Measurements from ENCODE around the gene NFIB. TPM values are rescaled to one million over a fixed set of nuclear protein-coding genes. Genes with fewer than 3 reads are reported as not detected.

NFIB gene
- total RNA-seq, 1 donor from 2014 or later: 116 TPM

- DNase-seq (ENCODE audit: low spot score): no peak
Measured at GRCh38 chr9:14107495-14107894, 206.4 kb downstream of the NFIB start.

GRCh38 chr9:14106699-14107098 is 207.2 kb downstream of the NFIB start:
- DNase-seq (ENCODE audit: low spot score): no peak

DNA sequence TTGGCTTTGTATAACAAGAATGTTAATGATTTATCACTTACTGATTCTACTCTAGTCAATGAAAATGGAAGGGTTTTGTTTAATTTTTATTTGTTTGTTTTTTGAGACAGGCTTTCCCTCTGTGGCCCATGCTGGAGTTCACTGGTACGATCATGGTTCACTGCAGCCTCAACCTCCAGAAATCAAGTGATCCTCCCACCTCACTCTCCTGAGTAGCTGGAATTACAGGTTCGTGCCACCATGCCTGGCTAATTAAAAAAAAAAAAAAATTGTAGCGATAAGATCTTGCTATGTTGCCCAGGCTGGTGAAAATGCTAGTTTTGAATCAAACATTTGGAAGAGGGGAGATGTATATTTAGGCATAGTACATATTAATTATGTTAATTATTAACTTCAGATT is 209.4 kb downstream of the NFIB start:
- DNase-seq (ENCODE audit: low spot score): no peak

- no peak for DNase-seq (ENCODE audit: low spot score)
Measured at GRCh38 chr9:14103115-14103514, 210.8 kb downstream of the NFIB start.

- no peak for DNase-seq (ENCODE audit: low spot score)
Measured at GRCh38 chr9:14099737-14100136, 214.2 kb downstream of the NFIB start.

DNA sequence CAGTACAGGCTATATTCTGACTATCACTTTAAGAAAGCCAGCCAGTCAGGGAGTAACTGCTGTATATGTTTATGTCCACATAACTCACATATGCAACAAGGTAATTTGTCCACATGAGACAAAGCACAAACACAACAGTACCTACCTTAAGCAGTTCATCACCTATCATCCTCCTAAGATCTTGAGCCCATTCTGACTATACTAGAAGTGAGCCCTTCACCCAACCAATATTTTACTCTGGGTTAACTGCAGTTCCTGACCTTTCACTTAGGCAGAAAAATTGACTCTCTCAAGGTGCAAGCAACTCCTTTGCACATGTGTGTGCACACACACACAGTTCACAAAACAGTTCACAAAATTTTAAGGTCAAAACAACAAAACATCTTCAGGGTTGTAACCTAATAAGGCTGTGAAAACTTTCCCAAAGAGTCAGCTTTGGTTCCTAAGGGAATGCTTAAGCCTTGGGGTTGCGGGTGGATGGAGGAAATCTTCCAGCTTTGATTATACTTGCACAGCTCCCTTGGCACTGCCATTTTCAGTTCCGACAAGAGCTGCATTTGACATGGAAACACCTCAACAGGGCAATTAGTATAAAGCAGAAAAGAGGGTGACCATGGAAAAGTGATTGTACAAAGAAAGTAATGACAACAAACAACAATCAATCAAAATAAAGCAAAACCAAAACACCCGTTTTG is 215.3 kb downstream of the NFIB start:
- DNase-seq (ENCODE audit: low spot score): no peak

DNA sequence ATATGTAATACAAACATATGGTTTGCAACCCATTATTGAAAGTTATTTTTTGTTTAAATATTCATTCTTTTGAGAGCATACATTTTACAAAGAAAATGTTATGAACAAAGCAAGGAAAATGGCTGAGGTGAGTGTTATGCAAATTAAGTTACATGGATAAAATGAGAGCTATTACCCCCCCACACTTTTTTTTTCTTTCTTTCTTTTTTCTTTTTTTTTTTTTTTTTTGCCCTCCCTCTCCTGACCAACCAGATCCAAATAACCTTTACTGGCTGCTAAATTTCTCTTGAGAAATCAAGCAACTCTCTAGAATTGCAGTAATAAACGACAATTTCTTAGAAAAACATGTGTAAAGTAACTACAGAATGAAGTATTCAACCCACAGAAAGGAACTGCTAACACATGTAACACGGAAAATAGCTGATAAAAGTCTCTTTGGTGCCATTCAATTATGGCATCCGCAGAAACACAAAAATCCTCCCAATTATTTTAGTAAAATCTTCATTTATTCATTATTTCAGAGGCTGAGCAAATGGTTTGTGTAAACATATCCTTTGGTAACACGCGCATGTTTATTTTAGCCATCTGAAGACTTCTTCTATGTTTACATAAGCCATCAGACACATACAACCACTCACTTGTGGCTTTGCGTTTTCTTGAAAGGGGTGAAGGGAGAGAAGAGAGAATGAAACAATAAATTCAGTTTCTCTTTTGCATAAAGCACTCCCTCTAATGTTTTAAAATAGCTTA is 216.1 kb downstream of the NFIB start:
- no peak for DNase-seq (ENCODE audit: low spot score)

GRCh38 chr9:14097215-14097614 is 216.7 kb downstream of the NFIB start:
- DNase-seq (ENCODE audit: low spot score): no peak

GRCh38 chr9:14096258-14096922 is 217.6 kb downstream of the NFIB start:
- peak; percentile 40 for DNase-seq (ENCODE audit: low spot score)

DNA sequence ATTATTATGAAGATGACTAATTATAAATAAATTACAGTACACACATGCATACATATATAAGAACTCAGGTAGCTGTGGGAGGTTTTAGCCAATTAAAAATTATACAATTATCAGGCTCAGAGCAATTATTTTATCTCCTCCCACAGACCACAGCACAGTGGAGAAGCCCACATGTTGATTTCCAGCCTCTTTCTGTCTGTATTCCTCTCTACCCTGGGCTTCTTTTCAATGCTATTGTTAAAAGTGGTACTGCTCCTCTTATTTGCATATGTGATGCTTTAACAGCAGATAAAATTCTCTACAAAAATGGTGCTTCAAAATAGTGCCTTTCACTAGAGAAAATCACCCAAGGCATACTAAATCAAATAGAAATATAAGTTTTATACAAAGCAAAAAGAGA is 218.7 kb downstream of the NFIB start:
- no peak for DNase-seq (ENCODE audit: low spot score)

DNA sequence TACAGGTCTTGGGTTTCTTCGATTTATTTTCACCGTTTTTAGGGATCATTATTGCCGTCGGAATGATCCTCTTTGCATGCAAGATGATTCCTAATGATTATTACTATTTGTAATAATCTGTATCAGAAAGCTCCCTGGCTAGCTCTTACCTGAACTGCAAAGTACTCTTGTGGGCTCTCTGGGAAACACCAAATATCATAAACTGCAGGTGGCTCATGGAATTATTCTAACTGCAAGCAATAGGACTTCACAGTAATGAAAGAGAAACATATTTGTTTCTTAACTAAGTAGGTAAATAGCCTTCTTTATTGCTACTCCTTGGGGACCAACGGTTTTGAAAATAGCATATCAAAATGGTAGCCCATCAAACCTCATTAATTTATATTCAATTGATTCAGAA is 219.4 kb downstream of the NFIB start:
- DNase-seq (ENCODE audit: low spot score): no peak

DNA sequence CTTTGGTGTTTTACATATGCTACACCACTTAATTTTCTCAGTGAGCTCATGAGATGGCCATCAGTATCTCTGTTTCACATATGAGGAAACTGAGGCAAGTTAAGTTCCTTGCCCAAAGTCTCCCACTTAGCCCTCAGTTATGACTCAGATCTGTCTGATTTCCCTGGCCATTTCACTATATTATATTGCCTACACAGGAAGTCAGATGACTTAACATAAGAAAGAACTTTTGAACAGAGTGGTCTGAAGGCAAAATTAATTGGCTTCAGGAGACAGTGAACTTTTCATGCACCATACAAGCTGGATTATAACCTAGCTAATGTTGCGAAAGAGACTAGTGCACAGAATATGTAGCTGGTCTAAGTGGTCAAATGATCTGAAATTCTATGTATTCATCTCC is 221.6 kb downstream of the NFIB start:
- no peak for DNase-seq (ENCODE audit: low spot score)

DNA sequence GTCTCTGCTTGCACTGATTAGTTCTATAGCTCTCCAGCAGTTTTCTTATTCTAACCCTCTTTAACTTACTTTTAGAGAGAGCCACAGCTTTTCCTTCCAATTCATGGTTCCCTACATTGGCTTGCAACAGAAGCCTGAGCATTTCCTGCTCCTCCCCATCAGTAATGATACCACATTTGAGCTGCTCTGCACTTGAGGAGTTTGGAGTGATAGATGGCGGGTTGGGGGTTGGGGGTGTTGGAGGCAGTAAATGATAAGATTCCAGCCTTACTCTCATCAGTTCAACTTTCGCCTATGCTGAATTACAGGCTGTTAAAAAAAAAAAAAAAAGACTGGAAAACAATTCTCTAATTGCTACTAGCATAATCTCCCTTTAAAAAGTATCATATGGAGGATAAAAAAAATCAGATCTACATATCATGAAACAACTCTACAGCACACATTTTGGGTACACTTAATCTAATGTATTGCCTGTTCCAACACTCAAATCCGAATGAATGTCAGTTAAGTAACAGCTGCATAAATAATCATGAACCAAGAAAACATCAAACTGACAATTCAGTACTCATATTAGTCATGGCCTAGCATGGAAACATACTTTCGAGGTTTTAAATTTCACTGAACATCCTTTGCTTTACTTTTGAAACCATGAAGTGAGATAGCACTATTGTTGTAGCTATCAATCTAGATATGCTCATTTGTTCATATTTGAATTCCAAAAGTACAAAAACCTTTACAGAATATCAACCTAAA is 224.7 kb downstream of the NFIB start:
- no peak for DNase-seq (ENCODE audit: low spot score)

- no peak for DNase-seq (ENCODE audit: low spot score)
Measured at GRCh38 chr9:14087576-14087975, 226.4 kb downstream of the NFIB start.

GRCh38 chr9:14086495-14086894 is 227.4 kb downstream of the NFIB start:
- DNase-seq (ENCODE audit: low spot score): no peak

- DNase-seq (ENCODE audit: low spot score): no peak
Measured at GRCh38 chr9:14085810-14086209, 228.1 kb downstream of the NFIB start.

GRCh38 chr9:14084867-14085266 is 229.1 kb downstream of the NFIB start:
- no peak for DNase-seq (ENCODE audit: low spot score)

DNA sequence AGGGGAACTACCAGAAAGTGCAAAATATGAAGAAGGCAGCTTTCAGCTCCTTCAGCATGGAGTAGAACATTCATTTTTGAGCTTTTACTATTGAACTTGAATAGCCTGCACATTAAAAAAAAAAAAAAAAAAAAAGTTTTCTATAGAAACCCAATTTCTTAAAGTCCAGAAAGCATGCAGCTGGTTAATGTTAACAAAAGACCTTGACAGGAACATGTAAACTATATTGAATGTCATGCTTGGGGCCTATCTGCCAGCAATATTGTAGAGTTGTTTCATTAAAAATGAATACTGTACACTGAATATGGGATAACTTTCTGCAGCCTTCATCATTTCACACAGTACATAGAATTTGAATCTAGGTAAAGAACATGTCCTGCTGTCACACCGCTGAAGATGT is 230.6 kb downstream of the NFIB start:
- no peak for DNase-seq (ENCODE audit: low spot score)

- no peak for DNase-seq (ENCODE audit: low spot score)
Measured at GRCh38 chr9:14082732-14083131, 231.2 kb downstream of the NFIB start.

DNA sequence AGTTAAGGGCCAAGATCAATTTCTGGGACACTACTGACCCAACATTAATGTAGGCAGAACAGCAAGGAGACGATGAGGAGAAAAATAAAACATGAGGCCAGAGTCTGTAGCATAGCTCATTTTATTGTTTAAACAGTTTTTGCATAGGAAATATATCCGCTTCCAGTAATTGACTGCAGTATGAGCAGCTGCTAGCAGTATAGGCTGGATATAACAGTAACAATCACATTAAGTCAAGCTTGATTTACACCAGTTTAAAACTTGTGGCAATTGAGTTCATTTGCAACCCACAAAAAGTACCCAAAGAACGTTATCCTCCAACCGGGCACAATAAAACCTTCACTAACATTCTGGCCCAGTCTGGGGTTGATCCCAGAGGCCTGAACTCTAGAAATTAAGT is 232.2 kb downstream of the NFIB start:
- no peak for DNase-seq (ENCODE audit: low spot score)

- DNase-seq (ENCODE audit: low spot score): no peak
Measured at GRCh38 chr9:14080959-14081542, 232.9 kb downstream of the NFIB start.

DNA sequence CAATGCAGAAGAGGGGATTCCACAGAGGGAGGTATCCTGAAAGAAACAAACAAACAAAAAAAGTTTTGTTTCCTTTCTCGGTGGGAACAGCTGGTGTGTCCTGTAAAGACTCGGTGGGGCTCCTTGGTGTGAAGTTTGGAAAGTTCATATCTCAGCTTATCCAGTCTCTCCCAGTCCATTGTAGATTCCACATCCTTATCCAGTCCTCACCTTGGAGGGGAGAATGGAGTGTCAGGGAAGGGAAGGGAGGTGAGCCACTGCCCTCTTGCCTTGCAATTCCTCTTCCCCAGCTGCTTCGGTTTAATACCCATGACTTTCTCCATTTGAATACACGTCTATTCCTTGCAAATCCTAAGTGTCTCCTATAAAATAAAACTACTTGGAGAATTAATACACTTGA is 234.5 kb downstream of the NFIB start:
- DNase-seq (ENCODE audit: low spot score): no peak
